ENCODE data around the gene NSUN7.

DNA sequence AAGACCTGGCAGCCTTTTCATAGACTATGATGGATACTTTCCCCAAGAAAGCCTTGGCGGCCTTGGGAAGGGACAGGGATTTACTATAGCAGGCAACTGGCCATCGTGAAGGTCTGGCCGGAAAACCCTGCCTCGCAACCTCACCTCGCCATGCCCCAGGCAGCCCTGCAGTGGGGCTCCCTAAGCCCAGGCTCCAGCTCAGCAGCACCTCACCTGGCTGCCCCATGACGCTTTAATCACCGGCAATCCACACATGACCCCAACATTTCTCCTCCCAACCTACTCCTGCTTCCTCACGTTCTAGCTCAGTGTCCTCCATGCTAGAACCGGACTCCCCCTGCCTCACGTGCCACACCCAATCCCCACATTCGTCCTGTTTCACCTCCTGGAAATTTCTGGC lies 82.4 kb downstream of the NSUN7 start:
- TF ChIP-seq TCF7L2 (IDR thresholded peaks at IDR 0.05; ENCODE audit: low read depth, low read length) (no peak), SIN3A (IDR thresholded peaks at IDR 0.05; ENCODE audit: borderline replicate concordance, insufficient read depth, low read depth, low read length) (no peak), POLR2AphosphoS5 (IDR thresholded peaks at IDR 0.05; ENCODE audit: low read depth, low read length) (no peak)
- TF ChIP-seq, protein P1, sequence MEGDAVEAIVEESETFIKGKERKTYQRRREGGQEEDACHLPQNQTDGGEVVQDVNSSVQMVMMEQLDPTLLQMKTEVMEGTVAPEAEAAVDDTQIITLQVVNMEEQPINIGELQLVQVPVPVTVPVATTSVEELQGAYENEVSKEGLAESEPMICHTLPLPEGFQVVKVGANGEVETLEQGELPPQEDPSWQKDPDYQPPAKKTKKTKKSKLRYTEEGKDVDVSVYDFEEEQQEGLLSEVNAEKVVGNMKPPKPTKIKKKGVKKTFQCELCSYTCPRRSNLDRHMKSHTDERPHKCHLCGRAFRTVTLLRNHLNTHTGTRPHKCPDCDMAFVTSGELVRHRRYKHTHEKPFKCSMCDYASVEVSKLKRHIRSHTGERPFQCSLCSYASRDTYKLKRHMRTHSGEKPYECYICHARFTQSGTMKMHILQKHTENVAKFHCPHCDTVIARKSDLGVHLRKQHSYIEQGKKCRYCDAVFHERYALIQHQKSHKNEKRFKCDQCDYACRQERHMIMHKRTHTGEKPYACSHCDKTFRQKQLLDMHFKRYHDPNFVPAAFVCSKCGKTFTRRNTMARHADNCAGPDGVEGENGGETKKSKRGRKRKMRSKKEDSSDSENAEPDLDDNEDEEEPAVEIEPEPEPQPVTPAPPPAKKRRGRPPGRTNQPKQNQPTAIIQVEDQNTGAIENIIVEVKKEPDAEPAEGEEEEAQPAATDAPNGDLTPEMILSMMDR (IDR thresholded peaks at IDR 0.05): no peak

Data from Panc1 (cell line).